IMR-90 (cell line): ENCODE data around the gene RBFOX2. TPM values are rescaled to one million over a fixed set of nuclear protein-coding genes. Genes with fewer than 3 reads are reported as not detected.

Experiments used
- ATAC-seq: fragments of 200-7000 bp; cut with Tn5 transposase; 2 replicates; pipeline ENCODE4 v1.9.1; 2020; ENCODE audit warnings: low read depth, mild to moderate bottlenecking, moderate library complexity
- BruUV-seq: library from RNA; stranded (reverse); fragments of 400-500 nt; replicated peaks from 2 replicates; lab custom pipeline; 2021; lab: Mats Ljungman, UMichigan
- CTCF ChIA-PET: fragments of 300-600 bp; formaldehyde crosslinking; extraction: SDS; loops from one replicate; lab custom pipeline; 2021; ENCODE audit warnings: antibody characterized with exemption; lab: Yijun Ruan, JAX
- POLR2A ChIA-PET: fragments of 300-600 bp; sonication (Branson Sonifier 250); formaldehyde crosslinking; loops from one replicate; lab custom pipeline; 2022; ENCODE audit warnings: antibody characterized with exemption; ENCODE audit not compliant: unreplicated experiment; lab: Charles Lee
- DNase-seq: peaks from one replicate; pipeline ENCODE4 v3.0.0; 2013
- H2AFZ ChIP-seq: replicated peaks from 2 replicates; pipeline ENCODE3; 2013; ENCODE audit warnings: low read length, mild to moderate bottlenecking; ENCODE audit not compliant: poor library complexity
- H2AK5ac ChIP-seq: 2 replicates; pipeline ENCODE4 v1.6.1; 2013; ENCODE audit warnings: low read depth, low read length, inconsistent platforms
- H2AK9ac ChIP-seq: replicated peaks from 2 replicates; pipeline ENCODE3; 2013; ENCODE audit warnings: mild to moderate bottlenecking, low read depth, low read length, moderate library complexity; ENCODE audit not compliant: poor library complexity
- H2BK120ac ChIP-seq: 2 replicates; pipeline ENCODE4 v1.6.1; 2013; ENCODE audit warnings: low read depth, low read length, inconsistent platforms
- H2BK15ac ChIP-seq: 3 replicates; pipeline ENCODE4 v1.6.1; 2013; ENCODE audit warnings: low read depth, low read length, inconsistent platforms
- H2BK20ac ChIP-seq: 2 replicates; pipeline ENCODE4 v1.6.1; 2013; ENCODE audit warnings: low read depth, mild to moderate bottlenecking, inconsistent platforms, low read length, moderate library complexity
- H2BK5ac ChIP-seq: 2 replicates; pipeline ENCODE4 v1.6.1; 2013; ENCODE audit warnings: mild to moderate bottlenecking, low read depth, low read length, inconsistent platforms; ENCODE audit not compliant: poor library complexity, severe bottlenecking
- H3K14ac ChIP-seq: replicated peaks from 2 replicates; pipeline ENCODE4 v1.6.1; 2013; ENCODE audit warnings: low read depth, low read length, inconsistent platforms
- H3K18ac ChIP-seq: 2 replicates; pipeline ENCODE4 v1.6.1; 2013; ENCODE audit warnings: low read depth, low read length, control low read depth
- H3K23ac ChIP-seq: 2 replicates; pipeline ENCODE4 v1.6.1; 2013; ENCODE audit warnings: low read depth, low read length, inconsistent platforms
- H3K27ac ChIP-seq: 2 replicates; pipeline ENCODE4 v1.5.1; 2013; ENCODE audit warnings: mild to moderate bottlenecking, control low read depth, low read length; ENCODE audit not compliant: insufficient read depth
- H3K27me3 ChIP-seq: 2 replicates; pipeline ENCODE4 v1.6.1; 2013; ENCODE audit warnings: low read length; ENCODE audit not compliant: control insufficient read depth, insufficient read depth
- H3K36me3 ChIP-seq: 2 replicates; pipeline ENCODE4 v1.6.1; 2013; ENCODE audit warnings: low read length, mixed read lengths; ENCODE audit not compliant: control insufficient read depth, insufficient read depth
- H3K4ac ChIP-seq: 2 replicates; pipeline ENCODE4 v1.6.1; 2013; ENCODE audit warnings: low read depth, low read length, inconsistent platforms
- H3K4me1 ChIP-seq: 2 replicates; pipeline ENCODE4 v1.6.1; 2013; ENCODE audit warnings: low read length, mixed read lengths; ENCODE audit not compliant: control insufficient read depth, insufficient read depth
- H3K4me2 ChIP-seq: 2 replicates; pipeline ENCODE4 v1.6.1; 2013; ENCODE audit warnings: low read depth, mild to moderate bottlenecking, control low read depth, low read length, moderate library complexity
- H3K4me3 ChIP-seq: 2 replicates; pipeline ENCODE4 v1.5.1; 2013; ENCODE audit warnings: low read depth, mild to moderate bottlenecking, control low read depth, low read length, moderate library complexity; ENCODE audit not compliant: insufficient read depth
- H3K56ac ChIP-seq: 2 replicates; pipeline ENCODE4 v1.6.1; 2013; ENCODE audit warnings: low read length, inconsistent platforms; ENCODE audit not compliant: insufficient read depth; ENCODE audit errors: extremely low read depth
- H3K79me1 ChIP-seq, 2 experiments: 2 replicates each; pipeline ENCODE4 v1.6.1; 2013; ENCODE audit warnings: low read length in 2 of 2, inconsistent platforms in 1 of 2, low read depth in 1 of 2
- H3K9ac ChIP-seq: 2 replicates; pipeline ENCODE4 v1.6.1; 2013; ENCODE audit warnings: low read depth, low read length, control low read depth
- H3K9me1 ChIP-seq: 2 replicates; pipeline ENCODE4 v1.6.1; 2013; ENCODE audit warnings: low read length, inconsistent platforms; ENCODE audit not compliant: insufficient read depth
- H3K9me3 ChIP-seq: 2 replicates; pipeline ENCODE4 v1.6.1; 2013; ENCODE audit warnings: low read length; ENCODE audit not compliant: control insufficient read depth, insufficient read depth
- H4K20me1 ChIP-seq: 2 replicates; pipeline ENCODE4 v1.6.1; 2013; ENCODE audit warnings: low read length, inconsistent platforms; ENCODE audit not compliant: insufficient read depth
- H4K5ac ChIP-seq: 2 replicates; pipeline ENCODE4 v1.6.1; 2013; ENCODE audit warnings: mild to moderate bottlenecking, low read depth, low read length, control low read depth
- H4K8ac ChIP-seq, 2 experiments: 2 replicates each; pipeline ENCODE4 v1.6.1; 2013; ENCODE audit warnings: low read depth in 2 of 2, low read length in 2 of 2, control low read depth in 1 of 2, inconsistent platforms in 1 of 2
- H4K91ac ChIP-seq: 2 replicates; pipeline ENCODE4 v1.6.1; 2013; ENCODE audit warnings: low read depth, low read length, inconsistent platforms; ENCODE audit not compliant: insufficient read depth
- BHLHE40 ChIP-seq: fragments of 150-350 bp; IDR thresholded peaks from 2 replicates; pipeline ENCODE4 v1.6.1; 2016; ENCODE audit warnings: mild to moderate bottlenecking, low read depth, low read length
- CEBPB ChIP-seq: IDR thresholded peaks from 2 replicates; pipeline ENCODE4 v1.6.1; 2012; ENCODE audit warnings: low read depth, low read length, improper control_type of control experiment
- FOS ChIP-seq: fragments of 150-350 bp; IDR thresholded peaks from 2 replicates; pipeline ENCODE4 v1.6.1; 2016; ENCODE audit warnings: low read depth, low read length
- MAFK ChIP-seq: IDR thresholded peaks from 2 replicates; pipeline ENCODE4 v1.6.1; 2012; ENCODE audit warnings: low read depth, low read length, improper control_type of control experiment
- RFX5 ChIP-seq: IDR thresholded peaks from 2 replicates; pipeline ENCODE4 v1.8.0; 2012; ENCODE audit warnings: low read depth, mild to moderate bottlenecking, low read length, moderate library complexity
- WGBS, 2 experiments: methylation state at CpG; one replicate each; pipeline versions ENCODE4 v1.1.5 to v1.1.7; 2013; ENCODE audit warnings: missing lambda C conversion rate in 2 of 2; ENCODE audit not compliant: insufficient read length in 1 of 2; ENCODE audit errors: extremely low coverage in 2 of 2; 5-methylcytosine and 5-hydroxymethylcytosine counted together
- dilution Hi-C: fragments of 300-500 bp; cut with HindIII; formaldehyde crosslinking; loops from one replicate; pipeline ENCODE4 v1.14.3; 2018; ENCODE audit warnings: low sequenced_read_pairs; ENCODE audit not compliant: unreplicated experiment
- in situ Hi-C: fragments of 300-500 bp; cut with MboI; formaldehyde crosslinking; loops from 3 replicates; pipeline ENCODE4 v1.14.3; 2019; ENCODE audit warnings: low sequenced_read_pairs, inconsistent platforms, mixed read lengths
- intact Hi-C: fragments of 100-400 bp; cut with micrococcal nuclease; formaldehyde crosslinking; loops from 2 replicates; pipeline ENCODE4 v1.10.0; 2022
- polyA plus RNA-seq, 3 experiments: library from polyadenylated mRNA; depleted of rRNA; stranded (reverse); fragments of >200 nt; gene quantifications; 2 replicates each; pipeline ENCODE4 v1.2.3, GENCODE V29; 2012; ENCODE audit warnings: low replicate concordance in 1 of 3
- total RNA-seq: library from RNA; depleted of rRNA; stranded (reverse); fragments of >200 nt; gene quantifications from 2 replicates; pipeline ENCODE4 v1.2.3, GENCODE V29; 2012
- TF ChIP-seq, protein P1 (sequence below): fragments of 150-350 bp; IDR thresholded peaks from 2 replicates; pipeline ENCODE4 v1.6.1; 2017; ENCODE audit warnings: mild to moderate bottlenecking, antibody characterized with exemption, low read length, low read depth

Gene RBFOX2
- total and polyA plus RNA-seq, 2 of the 4 experiments (the other 2 are of a cell fraction) = 146 to 178 TPM

DNA sequence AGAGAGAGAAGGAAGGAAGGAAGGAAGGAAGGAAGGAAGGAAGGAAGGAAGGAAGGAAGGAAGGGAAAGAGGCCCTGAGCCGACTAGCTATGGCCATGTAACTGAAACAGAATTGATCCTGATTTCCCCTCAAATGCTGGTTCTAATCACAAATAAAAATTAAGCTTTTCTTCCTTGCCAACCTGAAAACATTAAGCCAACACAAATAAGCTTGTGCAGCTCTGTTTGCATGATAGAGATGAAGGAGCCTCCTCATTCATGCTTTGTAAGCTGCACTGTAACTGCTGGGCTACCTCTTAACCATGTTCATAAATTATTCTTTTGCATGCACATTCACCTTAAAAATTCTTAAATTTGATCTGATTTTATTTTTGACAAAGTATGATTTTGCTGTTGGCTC lies 338.6 kb downstream of the RBFOX2 start:
- no peak for TF ChIP-seq MAFK
- no peak for TF ChIP-seq FOS
- TF ChIP-seq CEBPB = no peak
- TF ChIP-seq, protein P1, sequence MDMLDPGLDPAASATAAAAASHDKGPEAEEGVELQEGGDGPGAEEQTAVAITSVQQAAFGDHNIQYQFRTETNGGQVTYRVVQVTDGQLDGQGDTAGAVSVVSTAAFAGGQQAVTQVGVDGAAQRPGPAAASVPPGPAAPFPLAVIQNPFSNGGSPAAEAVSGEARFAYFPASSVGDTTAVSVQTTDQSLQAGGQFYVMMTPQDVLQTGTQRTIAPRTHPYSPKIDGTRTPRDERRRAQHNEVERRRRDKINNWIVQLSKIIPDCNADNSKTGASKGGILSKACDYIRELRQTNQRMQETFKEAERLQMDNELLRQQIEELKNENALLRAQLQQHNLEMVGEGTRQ = no peak
- TF ChIP-seq RFX5 = no peak
- TF ChIP-seq BHLHE40 = no peak
- no TSS peak for BruUV-seq
- no peak for ATAC-seq
- H3K23ac ChIP-seq = no peak overlapping the region
- H4K91ac ChIP-seq = no peak overlapping the region
- H3K9me1 ChIP-seq = no peaks in the 10 kb centered on the region
- intact Hi-C loops (no loop called here), in situ Hi-C loops (no loop called here), dilution Hi-C loops (no loop called here)
- ChIA-PET POLR2A (no interaction called here), CTCF (interaction anchor here (0.9 kb wide), 1 partner anchor 11 kb away, joined by 3 read pairs; no protein-coding TSS in a partner anchor)
- no peak overlapping the region for H3K4me2 ChIP-seq
- H3K27ac ChIP-seq = no peak overlapping the region
- DNase-seq = no peak
- no peaks in the 10 kb centered on the region for H3K27me3 ChIP-seq
- H3K4me1 ChIP-seq = no peaks in the 10 kb centered on the region; the same call in 1 of the 2 replicates
- no peak overlapping the region for H2BK15ac ChIP-seq
- H3K18ac ChIP-seq = no peak overlapping the region
- H3K79me1 ChIP-seq = no peaks in the 10 kb centered on the region
- H3K4me3 ChIP-seq = no peak overlapping the region
- H4K8ac ChIP-seq = no peak overlapping the region; a peak in 1 of 4 replicates
- no peak overlapping the region for H3K4ac ChIP-seq
- no peaks in the 10 kb centered on the region for H3K9me3 ChIP-seq
- no peak overlapping the region for H2BK5ac ChIP-seq
- H2AFZ ChIP-seq = no peak overlapping the region
- H3K36me3 ChIP-seq = no peaks in the 10 kb centered on the region
- no peak overlapping the region for H4K5ac ChIP-seq
- H2AK5ac ChIP-seq = no peak overlapping the region
- no peak overlapping the region for H2AK9ac ChIP-seq
- H3K56ac ChIP-seq = no peak overlapping the region
- no peak overlapping the region for H3K9ac ChIP-seq
- H3K14ac ChIP-seq = no peak overlapping the region
- no peak overlapping the region for H2BK20ac ChIP-seq
- WGBS, 2 experiments = no CpG with 5 or more reads among the region's 1 CpG
- H2BK120ac ChIP-seq = no peak overlapping the region
- no peaks in the 10 kb centered on the region for H4K20me1 ChIP-seq
